HEK293T (cell line): Measurements from ENCODE around the gene MYPOP.
A peak's percentile ranks its signal among the peaks of the same experiment; 100 is the strongest.

Source experiments
- CTCF ChIA-PET: fragments of 350-600 bp; formaldehyde crosslinking; extraction: SDS; loops from one replicate; lab custom pipeline; 2021; ENCODE audit warnings: antibody characterized with exemption, inconsistent platforms; lab: Yijun Ruan, JAX
- POLR2A ChIA-PET: fragments of 350-600 bp; formaldehyde crosslinking; extraction: SDS; loops from one replicate; lab custom pipeline; 2020; ENCODE audit warnings: antibody characterized with exemption, inconsistent platforms; lab: Yijun Ruan, JAX
- DNase-seq: peaks from one replicate; pipeline ENCODE4 v3.0.0; 2012; ENCODE audit warnings: mixed read lengths; ENCODE audit errors: extremely low spot score
- ARNT ChIP-seq: fragments of 450-650 bp; IDR thresholded peaks from 2 replicates; pipeline ENCODE4 v1.6.1; 2017; ENCODE audit warnings: mild to moderate bottlenecking
- BHLHE40 ChIP-seq: fragments of 450-650 bp; IDR thresholded peaks from 2 replicates; pipeline ENCODE4 v1.6.1; 2016; ENCODE audit warnings: mild to moderate bottlenecking, moderate library complexity, borderline replicate concordance
- CTBP1 ChIP-seq: fragments of 450-650 bp; IDR thresholded peaks from 2 replicates; pipeline ENCODE4 v1.6.1; 2016; ENCODE audit warnings: borderline replicate concordance
- ELF4 ChIP-seq: fragments of 450-650 bp; IDR thresholded peaks from 2 replicates; pipeline ENCODE4 v1.6.1; 2017; ENCODE audit warnings: antibody characterized with exemption
- FOXA1 ChIP-seq: fragments of 450-650 bp; IDR thresholded peaks from 2 replicates; pipeline ENCODE4 v1.6.1; 2016; ENCODE audit warnings: mild to moderate bottlenecking
- FOXK2 ChIP-seq: fragments of 450-650 bp; IDR thresholded peaks from 2 replicates; pipeline ENCODE4 v1.6.1; 2016; ENCODE audit warnings: mild to moderate bottlenecking
- FOXM1 ChIP-seq: fragments of 450-650 bp; IDR thresholded peaks from 2 replicates; pipeline ENCODE4 v1.6.1; 2017; ENCODE audit warnings: mild to moderate bottlenecking, borderline replicate concordance
- HDGF ChIP-seq: fragments of 450-650 bp; IDR thresholded peaks from 2 replicates; pipeline ENCODE4 v1.6.1; 2017; ENCODE audit warnings: antibody characterized with exemption, borderline replicate concordance
- L3MBTL2 ChIP-seq: fragments of 450-650 bp; conservative IDR thresholded peaks from 2 replicates; pipeline ENCODE4 v1.6.1; 2016; ENCODE audit warnings: mild to moderate bottlenecking
- LEF1 ChIP-seq: fragments of 450-650 bp; IDR thresholded peaks from 2 replicates; pipeline ENCODE4 v1.6.1; 2017; ENCODE audit warnings: mild to moderate bottlenecking, borderline replicate concordance
- NFRKB ChIP-seq: fragments of 450-650 bp; IDR thresholded peaks from 2 replicates; pipeline ENCODE4 v1.6.1; 2016; ENCODE audit warnings: mild to moderate bottlenecking, moderate library complexity
- SP1 ChIP-seq: fragments of 450-650 bp; IDR thresholded peaks from 2 replicates; pipeline ENCODE4 v1.6.1; 2017
- SUZ12 ChIP-seq: fragments of 450-650 bp; IDR thresholded peaks from 2 replicates; pipeline ENCODE4 v1.6.1; 2016; ENCODE audit warnings: mild to moderate bottlenecking
- TARDBP ChIP-seq: fragments of 450-650 bp; IDR thresholded peaks from 2 replicates; pipeline ENCODE4 v1.6.1; 2016
- ZNF384 ChIP-seq: fragments of 450-650 bp; IDR thresholded peaks from 2 replicates; pipeline ENCODE4 v1.6.1; 2016
- TF ChIP-seq, protein P1 (sequence below): fragments of 450-650 bp; IDR thresholded peaks from 2 replicates; pipeline ENCODE4 v1.6.1; 2016

Gene MYPOP

DNA sequence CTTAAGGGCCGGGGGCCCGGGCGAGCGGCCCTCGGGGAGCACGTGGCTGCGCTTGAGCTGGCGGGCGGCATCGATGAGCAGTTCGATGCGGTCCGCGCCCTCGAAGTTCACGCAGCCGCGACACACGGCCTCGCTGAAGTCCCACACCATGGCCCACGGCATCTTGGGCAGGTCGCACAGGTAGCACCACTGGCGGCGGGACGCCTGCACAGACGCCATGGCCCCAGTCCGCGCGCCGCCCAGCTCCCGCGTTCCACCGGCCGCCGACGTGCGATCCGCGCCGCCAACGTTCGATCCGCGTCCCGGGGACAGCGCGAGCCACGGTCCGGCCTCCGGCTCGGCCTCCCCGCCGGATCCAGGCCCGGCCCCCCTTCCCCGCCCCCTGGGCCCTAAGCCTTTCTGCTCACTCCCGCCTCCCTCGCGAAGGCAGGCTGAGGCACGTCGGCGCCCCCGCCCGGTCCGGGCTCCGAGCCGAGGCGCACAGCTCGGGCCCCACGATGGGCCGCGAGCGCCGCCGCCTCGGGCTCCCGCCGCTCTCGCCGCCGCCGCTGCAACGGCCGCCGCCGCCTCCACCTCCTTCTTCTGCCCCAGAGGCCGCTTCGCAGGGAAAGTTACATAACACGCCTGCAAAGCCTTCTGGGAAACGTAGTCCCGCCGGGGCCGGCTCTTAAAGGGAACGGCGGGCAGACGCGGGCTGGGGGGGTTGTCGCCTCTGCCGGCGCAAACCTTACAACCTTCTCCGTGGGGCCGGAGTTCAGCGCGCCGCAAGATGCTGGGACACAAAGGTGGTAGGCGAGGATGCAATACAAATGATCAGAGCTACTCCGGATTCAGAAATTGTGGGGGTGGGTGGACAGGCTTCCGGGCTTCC is 16.6 kb downstream of the MYPOP start, which contains the start of gene IRF2BP1:
TSS of gene IRF2BP1 (minus strand) at position 586 of the 871 bp plus-strand sequence. CDS start at position 219, 367 bp downstream.
- TF ChIP-seq HDGF (no peak), LEF1 (no peak), TARDBP (no peak), FOXM1 (0 out of 2 replicates have a peak, but pooled peaks have one; percentile 58), ELF4 (0 out of 2 replicates have a peak, but pooled peaks have one; percentile 9), SUZ12 (no peak), L3MBTL2 (peak; percentile 40; the same call in 1 of the 2 replicates), CTBP1 (no peak)
- DNase-seq, result peak; percentile 83
- POLR2A ChIA-PET, result interaction anchor here (0.6 to 3.0 kb wide), 8 partner anchors 16 to 116 kb away, joined by 3 to 34 read pairs (median 4); partner anchors contain the start of genes CCDC61, FOXA3, MYPOP and SIX5
- CTCF ChIA-PET, result interaction anchor here (1.1 kb wide), 1 partner anchor 22 kb away, joined by 3 read pairs; the partner anchor contains the start of gene FOXA3

DNA sequence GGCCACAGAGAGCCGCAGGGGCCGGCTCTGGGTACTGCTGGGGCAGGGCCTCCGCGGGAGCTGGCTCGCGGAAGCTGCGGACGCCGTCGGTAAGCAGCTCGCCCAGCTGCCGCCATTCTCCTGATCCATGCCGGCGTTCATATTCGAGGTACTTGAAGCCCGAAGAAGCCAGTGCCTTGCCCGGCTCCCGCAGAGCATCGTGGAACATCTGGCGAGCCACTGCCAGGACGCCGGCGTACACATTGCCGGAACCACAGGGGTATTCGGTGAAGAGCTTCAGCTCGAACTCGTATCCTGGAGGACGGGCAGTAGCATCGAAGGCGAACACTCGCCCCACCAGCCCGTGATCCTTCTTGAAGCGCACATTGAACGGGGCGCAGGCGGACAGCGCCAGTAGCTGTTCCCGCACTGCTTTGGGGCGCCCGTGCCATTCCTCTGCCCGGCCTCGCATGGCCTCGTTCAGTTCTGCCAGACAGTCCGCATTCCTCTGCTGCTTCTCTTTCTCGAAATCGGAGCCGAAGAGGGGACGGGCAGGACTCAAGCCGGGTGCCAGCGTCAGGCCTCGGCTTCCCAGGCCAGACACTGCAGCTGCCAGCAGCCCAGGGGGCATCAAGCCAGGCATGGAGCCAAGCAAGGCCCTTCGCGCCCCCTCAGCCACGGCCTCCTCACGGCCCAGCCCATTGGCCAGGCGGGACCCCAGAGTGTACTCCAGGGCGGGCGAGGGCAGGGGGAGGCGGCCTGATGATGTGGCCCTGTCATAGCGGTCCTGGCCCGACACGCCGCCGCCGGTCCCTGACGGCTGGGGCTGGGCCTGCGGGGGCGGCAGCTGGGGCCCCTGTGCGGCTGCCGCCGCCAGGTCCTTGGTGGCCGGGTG is 17.5 kb downstream of the MYPOP start:
- POLR2A ChIA-PET, result interaction anchor here (1.1 to 3.0 kb wide), 5 partner anchors 15 to 110 kb away, joined by 3 to 34 read pairs (median 13); partner anchors contain the start of genes CCDC61, FOXA3, MYPOP and SYMPK

DNA sequence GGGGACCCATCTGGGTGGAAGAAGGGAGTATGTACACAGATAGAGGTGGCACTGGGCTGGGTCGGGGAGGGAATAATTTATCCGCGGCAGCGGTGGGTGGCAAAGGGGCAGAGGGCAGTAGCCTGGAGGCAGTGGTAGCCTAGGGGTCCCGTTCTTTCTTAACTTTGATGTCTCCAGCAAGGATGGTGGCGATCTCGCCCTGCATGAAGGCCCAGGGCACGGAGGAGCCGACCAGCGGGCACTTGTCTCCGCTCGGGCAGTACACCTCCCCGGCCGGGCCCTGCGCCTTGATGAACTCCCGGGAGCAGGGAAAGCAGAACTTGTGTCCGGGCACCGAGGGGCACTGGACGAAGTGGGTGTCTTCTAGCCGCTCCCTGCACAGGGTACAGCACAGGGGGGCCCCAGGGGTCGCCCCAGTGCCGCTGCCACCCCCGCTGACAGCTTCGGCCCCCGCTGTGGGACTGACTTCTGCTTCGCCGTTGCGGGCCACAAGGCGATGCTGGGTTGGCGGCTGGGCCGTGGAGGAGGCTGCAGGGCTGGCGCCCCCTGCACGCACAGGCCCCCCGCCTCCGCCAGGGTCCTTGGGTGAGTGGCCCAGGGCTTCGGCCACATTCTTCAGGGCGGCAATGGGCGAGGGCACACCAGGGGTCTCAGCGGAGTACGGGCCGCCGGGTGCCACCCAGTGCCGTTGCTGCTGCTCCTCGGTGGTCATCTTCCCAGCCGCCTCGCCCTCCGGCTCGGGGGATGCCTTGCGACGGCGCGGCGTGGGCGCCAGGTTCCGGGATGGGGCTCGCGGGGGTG is 18.3 kb downstream of the MYPOP start:
- CTCF ChIA-PET, result interaction anchor here (2.2 kb wide), 1 partner anchor 21 kb away, joined by 7 read pairs; the partner anchor contains the start of gene SYMPK
- DNase-seq, result no peak
- no peak for TF ChIP-seq HDGF
- no peak for TF ChIP-seq SP1
- TF ChIP-seq, protein P1, sequence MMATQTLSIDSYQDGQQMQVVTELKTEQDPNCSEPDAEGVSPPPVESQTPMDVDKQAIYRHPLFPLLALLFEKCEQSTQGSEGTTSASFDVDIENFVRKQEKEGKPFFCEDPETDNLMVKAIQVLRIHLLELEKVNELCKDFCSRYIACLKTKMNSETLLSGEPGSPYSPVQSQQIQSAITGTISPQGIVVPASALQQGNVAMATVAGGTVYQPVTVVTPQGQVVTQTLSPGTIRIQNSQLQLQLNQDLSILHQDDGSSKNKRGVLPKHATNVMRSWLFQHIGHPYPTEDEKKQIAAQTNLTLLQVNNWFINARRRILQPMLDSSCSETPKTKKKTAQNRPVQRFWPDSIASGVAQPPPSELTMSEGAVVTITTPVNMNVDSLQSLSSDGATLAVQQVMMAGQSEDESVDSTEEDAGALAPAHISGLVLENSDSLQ, result no peak
- TF ChIP-seq NFRKB, result no peak
- TF ChIP-seq L3MBTL2, result no peak
- no peak for TF ChIP-seq SUZ12
- no peak for TF ChIP-seq CTBP1
- no peak for TF ChIP-seq LEF1
- no peak for TF ChIP-seq ARNT
- TF ChIP-seq BHLHE40, result no peak
- TF ChIP-seq ZNF384, result no peak
- no peak for TF ChIP-seq TARDBP
- TF ChIP-seq ELF4, result no peak
- POLR2A ChIA-PET, result interaction anchor here (1.3 to 3.0 kb wide), 3 partner anchors 18 to 19 kb away, joined by 6 to 34 read pairs (median 10); partner anchors contain the start of genes FOXA3 and MYPOP

More for the DNA sequence above, 17.5 kb downstream of the MYPOP start:
- no peak for TF ChIP-seq ELF4
- no peak for TF ChIP-seq HDGF
- TF ChIP-seq NFRKB, result no peak
- TF ChIP-seq ZNF384, result no peak
- no peak for TF ChIP-seq FOXK2
- TF ChIP-seq TARDBP, result no peak
- no peak for TF ChIP-seq FOXM1
- TF ChIP-seq CTBP1, result no peak
- no peak; the same call in 1 of the 2 replicates for TF ChIP-seq L3MBTL2
- no peak for TF ChIP-seq FOXA1
- no peak for TF ChIP-seq SP1
- CTCF ChIA-PET, result interaction anchor here (1.1 kb wide), 1 partner anchor 21 kb away, joined by 3 read pairs; the partner anchor contains the start of gene FOXA3
- peak; percentile 24 for DNase-seq

DNA sequence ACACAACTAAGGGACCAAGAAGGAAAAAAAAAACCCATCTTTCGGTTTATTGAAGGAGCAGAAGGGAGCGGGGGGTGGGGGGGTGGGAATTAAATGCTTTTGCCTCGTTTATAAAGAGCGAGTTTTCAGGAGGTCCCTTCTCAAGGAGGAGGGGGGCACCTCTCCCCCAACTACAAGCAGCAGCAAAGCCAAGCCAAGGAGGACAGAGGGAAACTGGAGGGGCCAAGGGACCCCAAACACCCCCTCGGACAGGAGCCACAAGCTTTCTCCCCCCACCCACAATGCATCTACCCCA is 18.9 kb downstream of the MYPOP start:
- no peak for DNase-seq
- TF ChIP-seq FOXA1, result no peak
- no peak for TF ChIP-seq NFRKB
- TF ChIP-seq ELF4, result no peak
- no peak for TF ChIP-seq SUZ12
- ChIA-PET POLR2A (interaction anchor here (1.3 to 2.5 kb wide), 2 partner anchors 19 kb away, joined by 6 to 10 read pairs; partner anchors contain the start of genes FOXA3 and MYPOP), CTCF (interaction anchor here (2.2 kb wide), 1 partner anchor 20 kb away, joined by 7 read pairs; the partner anchor contains the start of gene SYMPK)

DNA sequence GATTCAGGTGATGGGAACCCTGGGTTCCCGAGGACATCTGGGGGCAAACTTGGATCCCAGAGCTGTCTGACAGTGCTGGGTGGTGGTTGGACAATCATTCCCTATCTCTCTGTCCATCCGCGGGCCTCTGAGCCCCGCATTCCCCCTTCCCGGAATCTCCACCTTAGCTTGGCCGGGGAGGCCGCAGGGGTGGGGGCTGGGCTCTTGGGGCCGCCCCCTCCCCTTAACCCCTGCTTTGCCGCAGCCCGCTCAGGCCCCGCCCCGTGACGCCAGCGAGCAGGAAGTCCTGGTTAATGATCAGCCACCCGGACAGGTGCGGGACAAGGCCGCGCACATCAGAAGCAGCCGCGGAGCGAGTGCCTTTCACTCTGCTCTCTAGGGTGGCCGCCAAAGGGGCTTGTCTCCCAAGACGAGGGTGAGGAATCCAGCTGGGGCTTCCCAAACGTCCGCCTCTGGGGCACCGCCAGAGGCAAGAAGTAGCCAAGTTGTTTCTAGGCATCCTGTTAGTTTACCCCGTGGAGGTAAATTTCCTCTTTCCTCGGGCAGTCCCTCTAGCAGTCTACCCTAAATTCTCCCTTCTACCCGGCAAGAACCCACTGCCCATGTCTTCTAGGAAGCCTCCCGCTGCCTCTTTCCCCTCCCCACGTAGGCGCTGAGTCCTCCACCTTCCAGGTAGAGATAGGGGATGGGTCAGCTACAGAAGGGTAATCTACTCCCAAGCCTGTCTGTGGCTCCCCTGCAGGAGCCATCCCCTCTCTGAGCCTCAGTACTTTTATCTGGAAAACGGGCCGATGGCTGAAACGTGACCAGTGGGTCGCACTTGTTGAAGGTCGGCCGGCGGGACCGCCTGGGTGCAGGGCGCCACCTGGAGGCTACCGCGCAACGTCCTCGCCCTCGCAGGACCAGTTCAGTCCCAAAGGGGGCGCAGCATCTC is 19.5 kb downstream of the MYPOP start:
- ChIA-PET POLR2A (interaction anchor here (1.3 to 2.5 kb wide), 5 partner anchors 9 to 20 kb away, joined by 4 to 10 read pairs (median 6); partner anchors contain the start of genes FOXA3, MYPOP and SYMPK), CTCF (interaction anchor here (0.6 to 2.2 kb wide), 4 partner anchors 20 to 127 kb away, joined by 3 to 7 read pairs (median 4); partner anchors contain the start of gene SYMPK)
- TF ChIP-seq BHLHE40, result no peak
- TF ChIP-seq ARNT, result peak; percentile 86
- TF ChIP-seq FOXM1, result peak; percentile 22; the same call in 1 of the 2 replicates
- TF ChIP-seq ZNF384, result peak; percentile 87
- TF ChIP-seq, protein P1, result no peak
- no peak for TF ChIP-seq ELF4
- no peak for TF ChIP-seq NFRKB
- TF ChIP-seq CTBP1, result no peak
- peak; percentile 90 for DNase-seq
